GM21447 (cell line): Measurements from ENCODE around the gene SERGEF.
A peak's percentile ranks its signal among the peaks of the same experiment; 100 is the strongest.

Experiments
- ATAC-seq: cut with Tn5 transposase; IDR thresholded peaks from one replicate; pipeline ENCODE4 v1.9.1; 2021; ENCODE audit not compliant: unreplicated experiment

SERGEF gene

GRCh38 chr11:17774232-17775034 is 238.4 kb downstream of the SERGEF start:
- ATAC-seq: no peak

- no peak for ATAC-seq
These were observed 239.2 kb downstream of the SERGEF start for GRCh38 chr11:17773674-17774073.

DNA sequence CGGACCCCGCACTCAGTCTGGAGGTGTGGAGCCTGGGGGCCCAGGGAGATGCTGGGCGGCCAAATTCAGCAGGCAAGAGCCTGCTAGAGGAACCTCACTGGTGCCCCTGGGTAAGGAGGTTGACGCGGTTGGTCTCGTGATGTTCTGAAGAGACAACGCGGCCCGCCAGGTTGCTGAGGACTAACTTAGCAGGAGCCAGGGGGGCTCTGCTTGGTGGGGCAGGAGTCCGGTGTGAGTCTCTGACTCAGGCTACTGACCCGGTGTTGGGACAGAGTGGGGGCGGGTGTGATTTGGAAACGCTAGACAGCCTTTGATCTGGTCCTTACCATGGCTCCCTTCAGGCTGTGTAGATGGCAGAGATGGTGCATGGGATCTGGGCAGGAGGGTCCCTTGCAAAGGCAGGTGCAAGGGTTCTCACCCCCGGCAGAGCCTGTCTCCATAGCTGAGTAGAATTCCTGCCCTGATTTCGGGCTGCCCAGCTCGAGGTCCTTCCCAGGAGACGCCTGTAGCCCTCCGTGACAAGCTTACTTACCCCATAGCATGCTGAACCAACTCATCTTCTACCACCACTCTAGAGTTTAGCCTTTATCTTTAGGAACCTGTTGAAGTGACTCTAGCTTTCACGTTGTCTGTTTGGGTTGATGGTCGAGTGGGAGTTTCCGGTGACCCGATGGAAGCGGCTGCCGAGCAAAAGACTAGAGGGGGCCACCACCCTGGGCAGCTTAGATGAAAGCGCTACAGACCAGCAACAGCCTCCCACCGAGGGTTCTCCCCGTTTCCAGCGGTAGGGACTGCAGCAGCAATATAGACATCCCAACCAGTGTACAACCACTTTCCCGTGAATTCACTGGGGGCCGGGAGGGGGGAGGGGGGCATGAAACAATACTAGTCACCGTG is 239.9 kb downstream of the SERGEF start:
- no peak for ATAC-seq

DNA sequence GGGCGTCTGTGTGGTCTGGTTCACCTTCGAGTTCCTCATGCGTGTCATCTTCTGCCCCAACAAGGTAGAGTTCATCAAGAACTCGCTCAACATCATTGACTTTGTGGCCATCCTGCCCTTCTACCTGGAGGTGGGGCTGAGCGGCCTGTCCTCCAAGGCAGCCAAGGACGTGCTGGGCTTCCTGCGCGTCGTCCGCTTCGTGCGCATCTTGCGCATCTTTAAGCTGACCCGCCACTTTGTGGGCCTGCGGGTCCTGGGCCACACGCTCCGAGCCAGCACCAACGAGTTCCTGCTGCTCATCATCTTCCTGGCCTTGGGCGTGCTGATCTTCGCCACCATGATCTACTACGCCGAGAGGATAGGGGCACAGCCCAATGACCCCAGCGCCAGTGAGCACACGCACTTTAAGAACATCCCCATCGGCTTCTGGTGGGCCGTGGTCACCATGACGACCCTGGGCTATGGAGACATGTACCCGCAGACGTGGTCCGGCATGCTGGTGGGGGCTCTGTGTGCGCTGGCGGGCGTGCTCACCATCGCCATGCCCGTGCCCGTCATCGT is 240.9 kb downstream of the SERGEF start:
- no peak for ATAC-seq

- no peak for ATAC-seq
These were observed 241.4 kb downstream of the SERGEF start for GRCh38 chr11:17771415-17771814.

GRCh38 chr11:17770917-17771316 is 241.9 kb downstream of the SERGEF start:
- no peak for ATAC-seq

DNA sequence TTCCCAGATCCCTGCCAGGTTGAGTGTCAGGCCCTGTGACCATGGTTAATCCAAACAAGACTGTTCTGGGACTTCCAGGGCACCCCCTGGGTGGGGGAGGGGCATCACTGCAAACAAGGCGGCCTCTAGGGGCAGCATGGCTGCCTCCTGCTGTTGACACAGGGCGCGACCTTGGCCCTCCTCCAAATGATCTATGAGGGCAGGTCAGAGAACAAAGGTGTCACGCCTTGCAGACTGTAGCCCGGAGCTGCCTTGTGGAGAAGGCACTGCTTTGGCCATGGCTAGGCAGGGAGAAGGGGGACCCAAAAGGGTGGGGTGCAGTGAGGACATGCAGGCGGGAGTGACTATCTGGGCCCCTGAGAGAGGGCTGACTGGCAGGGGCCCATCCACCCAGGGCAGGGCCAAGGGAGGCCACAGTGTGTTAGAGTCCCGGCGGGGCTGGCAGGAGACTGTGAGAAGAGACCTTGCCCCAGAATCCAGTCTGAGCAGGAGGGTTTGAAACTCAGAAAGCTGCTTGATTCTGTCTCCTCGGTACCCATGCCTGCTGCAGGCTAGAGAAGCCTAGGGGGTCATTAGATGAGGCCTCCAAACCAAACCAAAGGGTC is 242.7 kb downstream of the SERGEF start:
- no peak for ATAC-seq

DNA sequence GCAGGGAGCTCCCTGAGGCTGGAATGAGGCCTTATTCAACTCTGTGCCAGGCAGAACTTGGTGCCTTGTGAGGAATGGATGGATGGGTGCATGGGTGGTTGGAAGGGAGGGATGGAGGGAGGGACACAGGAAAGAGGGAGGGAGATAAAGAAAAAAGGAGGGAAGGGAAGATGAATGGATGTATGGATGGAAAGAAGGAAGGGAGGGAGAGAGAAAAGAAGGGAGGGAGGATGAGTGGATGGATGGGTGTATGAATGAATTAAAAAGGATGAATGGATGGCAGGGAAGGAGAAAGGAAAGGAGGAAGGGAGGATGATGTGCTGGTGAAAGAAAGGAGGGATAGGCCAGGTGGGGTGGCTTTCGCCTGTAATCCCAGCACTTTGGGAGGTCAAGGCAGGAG is 243.6 kb downstream of the SERGEF start:
- no peak for ATAC-seq

- no peak for ATAC-seq
These were observed 244.3 kb downstream of the SERGEF start for GRCh38 chr11:17768547-17768946.

DNA sequence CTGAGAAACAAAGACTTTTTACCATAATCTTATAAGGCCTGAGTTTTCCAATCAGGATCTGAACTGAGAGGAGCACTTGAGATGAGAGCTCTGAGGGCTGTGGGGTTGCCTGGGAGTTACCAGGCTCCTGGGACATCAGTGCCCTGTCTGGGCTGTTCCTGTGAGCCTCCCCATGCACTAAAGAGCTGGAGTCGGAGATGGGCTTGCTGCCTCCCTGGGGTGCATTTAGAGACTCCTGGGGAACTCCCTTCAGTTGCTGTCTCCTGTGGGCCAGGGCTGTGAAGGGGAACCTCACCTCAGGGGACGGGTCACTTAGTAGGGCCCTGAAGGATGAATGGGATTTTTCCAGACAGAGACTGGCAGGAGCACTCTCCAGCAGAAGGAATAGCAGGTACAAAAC is 244.9 kb downstream of the SERGEF start:
- ATAC-seq: no peak

DNA sequence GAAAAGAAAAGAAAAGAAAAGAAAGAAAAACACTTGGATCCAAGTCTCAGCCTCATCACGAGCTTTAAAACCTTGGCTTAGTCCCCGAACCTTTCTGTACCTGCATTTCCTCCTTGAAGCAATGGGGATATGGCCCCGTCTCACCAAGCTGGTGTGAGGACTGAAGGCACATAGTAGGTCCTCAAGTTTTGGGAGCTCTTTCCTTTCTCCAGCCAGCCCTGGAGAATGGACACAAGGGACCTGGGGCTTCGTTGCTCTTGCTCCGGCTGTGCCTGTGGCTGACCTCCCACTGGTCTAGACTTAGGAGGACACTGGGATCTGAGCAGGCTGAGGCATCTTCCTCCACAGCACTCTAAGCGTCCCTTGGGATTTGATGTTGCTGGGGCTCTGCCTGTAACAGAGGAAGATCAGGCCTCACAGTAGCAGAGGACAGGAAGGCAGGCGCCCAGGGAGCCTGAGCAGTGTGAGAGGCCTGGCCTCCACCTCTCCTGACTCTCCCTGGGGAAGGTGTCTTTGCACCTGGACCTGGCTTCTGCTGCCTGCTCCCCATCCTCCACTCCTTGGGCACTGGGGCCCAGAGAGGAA is 245.5 kb downstream of the SERGEF start:
- ATAC-seq: no peak

- ATAC-seq: no peak
These were observed 246.3 kb downstream of the SERGEF start for GRCh38 chr11:17766590-17766989.

GRCh38 chr11:17766073-17766359 is 246.8 kb downstream of the SERGEF start:
- ATAC-seq: no peak

DNA sequence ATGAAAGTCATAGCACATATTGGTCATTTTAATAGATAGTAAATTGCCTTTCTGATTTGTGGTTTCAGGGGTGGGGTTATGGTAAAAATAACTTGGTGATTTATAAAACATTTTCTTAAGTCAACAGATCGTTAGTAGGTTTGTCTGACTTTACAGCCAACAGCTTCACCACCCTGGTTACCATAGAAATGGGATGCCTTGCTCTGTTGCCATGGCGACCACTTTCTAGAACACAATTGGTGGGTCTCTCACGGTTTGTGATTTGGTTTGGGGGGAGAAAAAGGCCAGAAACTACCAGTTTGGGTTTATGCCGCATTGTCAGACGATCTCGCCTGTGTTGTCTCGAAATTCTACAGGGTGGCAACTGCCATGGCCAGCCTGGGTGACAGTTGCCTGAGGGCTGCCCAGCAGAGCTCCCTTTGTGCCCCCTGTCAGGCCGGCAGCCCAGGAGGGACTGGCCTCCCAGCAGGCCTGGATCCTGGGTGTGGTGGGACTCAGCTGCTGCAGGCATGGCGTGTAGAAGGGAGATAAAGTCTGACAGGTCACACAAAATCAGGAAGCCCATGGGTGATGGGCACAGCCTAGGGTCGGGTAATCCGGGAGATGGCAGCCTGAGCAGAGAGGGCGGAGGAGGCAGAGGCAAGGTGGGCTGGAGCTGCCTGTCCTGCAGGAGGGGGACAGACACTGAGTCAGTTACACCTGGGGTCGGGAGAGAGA is 247.3 kb downstream of the SERGEF start:
- ATAC-seq: no peak

DNA sequence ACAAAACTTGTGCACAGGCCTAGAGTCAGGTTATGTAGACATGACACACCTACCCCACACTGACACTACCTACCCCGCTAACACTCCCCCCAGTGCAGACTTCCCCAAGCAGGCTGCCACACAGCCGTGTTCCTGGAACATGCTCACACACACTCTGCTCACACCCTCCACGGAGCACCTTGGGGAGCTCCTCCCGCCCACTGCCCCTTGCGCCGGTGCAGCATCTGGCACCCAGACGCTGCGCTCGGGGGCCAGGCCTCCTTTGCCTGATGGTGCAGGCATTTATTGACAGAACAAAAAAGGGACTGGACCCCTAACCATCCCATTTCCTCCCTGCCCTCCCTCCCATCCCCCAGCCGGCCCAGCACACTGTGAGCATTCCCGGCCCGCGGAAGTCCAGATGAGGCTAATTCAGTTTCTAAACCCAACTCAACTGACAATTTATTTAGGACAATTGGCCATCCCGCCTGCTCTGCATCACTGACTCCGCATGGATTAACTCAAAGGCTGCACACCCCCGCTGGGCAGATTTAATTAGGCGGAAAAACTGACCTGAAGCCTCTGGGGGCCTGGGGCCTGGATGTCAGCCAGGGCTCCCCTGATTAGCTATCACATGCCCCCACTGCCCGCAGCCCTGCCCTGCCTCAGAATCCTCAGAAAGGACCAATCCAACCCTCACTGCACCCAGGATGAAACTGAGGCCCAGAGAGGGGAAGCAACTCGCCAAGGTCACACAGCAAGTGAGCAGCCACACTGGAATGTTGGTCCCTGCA is 248.2 kb downstream of the SERGEF start:
- ATAC-seq: no peak

- no peak for ATAC-seq
These were observed 249.1 kb downstream of the SERGEF start for GRCh38 chr11:17763703-17764102.

GRCh38 chr11:17763244-17763643 is 249.6 kb downstream of the SERGEF start:
- no peak for ATAC-seq

- ATAC-seq: peak; percentile 49
These were observed 250.4 kb downstream of the SERGEF start for GRCh38 chr11:17762309-17762974.
